NCI-H1048 (cell line): ENCODE results near the gene SMIM1.
"Not testable (repeated sequence)": the region's sequence is repeated elsewhere in the genome, so short reads cannot be mapped to it uniquely, and the experiment has no call there.

Source experiments
- DNase-seq: peaks from one replicate; lab custom pipeline; 2025; lab: John Stamatoyannopoulos, UW

SMIM1 gene, protein sequence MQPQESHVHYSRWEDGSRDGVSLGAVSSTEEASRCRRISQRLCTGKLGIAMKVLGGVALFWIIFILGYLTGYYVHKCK

GRCh38 chr1:3772715-3773571 lies at the start of gene SMIM1:
SMIM1 (plus strand) TSS chr1:3772749; CDS start chr1:3775374, 2,625 bp downstream.
- no peak for DNase-seq

GRCh38 chr1:3722846-3723245 lies 49.7 kb upstream of the SMIM1 start:
- no peak for DNase-seq

DNA sequence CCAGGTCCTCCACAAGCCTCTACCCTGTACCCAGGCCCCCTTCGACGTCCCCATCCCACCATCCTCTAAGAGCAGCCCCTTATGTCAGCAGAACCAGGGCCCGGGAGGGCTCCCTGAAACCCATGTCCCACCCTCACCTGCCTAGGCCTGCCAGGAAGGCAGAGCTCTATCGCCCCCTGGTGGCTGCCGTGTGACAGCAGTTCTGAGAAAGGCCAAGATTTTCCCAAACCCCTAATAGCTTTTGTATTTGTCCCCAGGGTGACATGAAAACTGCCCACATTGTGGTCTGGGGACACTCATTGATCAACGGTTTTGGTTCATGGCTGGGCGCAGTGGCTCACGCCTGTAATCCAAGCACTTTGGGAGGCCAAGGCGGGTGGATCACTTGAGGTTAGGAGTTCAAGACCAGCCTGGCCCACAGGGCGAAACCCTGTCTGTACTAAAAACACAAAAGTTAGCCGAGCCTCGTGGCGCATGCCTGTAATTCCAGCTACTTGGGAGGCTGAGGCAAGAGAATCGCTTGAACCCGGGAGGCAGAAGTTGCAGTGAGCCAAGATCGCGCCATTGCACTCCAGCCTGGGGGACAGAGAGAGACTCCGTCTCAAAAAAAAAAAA lies 48.0 kb upstream of the SMIM1 start:
- DNase-seq, result not testable (repeated sequence)

DNA sequence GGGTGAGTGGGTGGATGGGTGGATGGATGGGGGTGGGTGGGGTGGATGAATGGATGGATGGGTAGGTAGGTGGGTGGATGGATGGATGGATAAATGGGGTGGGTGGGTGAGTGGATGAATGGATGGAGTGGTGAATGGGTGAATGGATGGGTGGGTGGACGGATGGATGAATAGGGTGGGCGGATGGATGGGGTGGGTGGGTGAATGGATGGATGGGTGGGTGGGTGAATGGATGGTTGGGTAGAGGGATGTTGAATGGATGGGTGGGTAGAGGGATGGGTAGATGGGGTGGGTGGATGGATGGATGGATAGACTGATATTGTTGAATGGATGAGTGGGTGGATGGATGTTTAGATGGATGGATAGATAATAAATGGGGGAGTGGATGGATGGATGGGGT lies 47.2 kb upstream of the SMIM1 start:
- no peak for DNase-seq

GRCh38 chr1:3727042-3727824 lies 45.3 kb upstream of the SMIM1 start:
- no peak for DNase-seq

GRCh38 chr1:3727825-3728776 lies 44.4 kb upstream of the SMIM1 start:
- no peak for DNase-seq

- no peak for DNase-seq
Observed at GRCh38 chr1:3729594-3730542, 42.7 kb upstream of the SMIM1 start.

- DNase-seq, result no peak
Observed at GRCh38 chr1:3730543-3731247, 41.9 kb upstream of the SMIM1 start.

DNA sequence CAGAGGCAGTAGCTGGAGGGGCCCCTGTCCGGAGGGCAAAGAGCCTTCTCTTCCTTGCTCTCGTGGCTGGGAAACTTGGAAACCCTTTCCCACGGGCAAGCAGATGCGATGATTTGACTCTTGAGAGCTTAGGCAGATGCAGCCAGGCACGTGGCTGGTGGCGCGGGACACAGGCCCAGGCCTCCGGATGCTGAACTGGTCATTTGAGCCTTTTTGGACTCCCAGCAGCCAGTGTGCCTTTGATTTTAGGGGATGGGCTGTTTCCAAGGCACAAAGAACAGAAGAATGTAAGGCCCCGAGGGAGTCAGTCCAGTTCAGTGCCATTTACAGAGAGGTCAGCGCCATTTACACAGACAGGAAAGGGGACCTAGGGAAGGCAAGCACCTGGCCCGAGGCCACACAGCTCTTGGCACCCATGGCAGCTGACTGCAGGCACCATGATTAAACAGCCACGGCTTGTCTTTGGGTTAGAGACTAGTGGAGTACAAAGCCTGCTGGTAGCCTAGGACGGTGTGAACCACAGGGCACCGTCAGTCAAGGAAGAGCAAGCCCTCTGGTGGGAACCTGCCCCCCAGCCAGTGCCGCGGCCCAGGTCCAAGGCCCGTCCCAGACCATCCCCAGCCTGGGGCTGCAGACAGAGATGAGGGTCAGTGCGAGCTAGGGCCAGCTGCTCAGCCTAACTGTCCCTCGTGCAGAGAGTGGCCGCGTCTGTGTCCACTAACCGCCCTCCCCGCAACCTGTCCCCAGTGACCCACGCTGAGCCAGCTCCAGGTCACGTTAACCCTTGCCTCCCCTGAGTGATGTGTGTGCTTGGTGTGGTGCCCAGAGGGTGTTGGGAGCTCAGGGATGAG lies 40.7 kb upstream of the SMIM1 start:
- no peak for DNase-seq

DNA sequence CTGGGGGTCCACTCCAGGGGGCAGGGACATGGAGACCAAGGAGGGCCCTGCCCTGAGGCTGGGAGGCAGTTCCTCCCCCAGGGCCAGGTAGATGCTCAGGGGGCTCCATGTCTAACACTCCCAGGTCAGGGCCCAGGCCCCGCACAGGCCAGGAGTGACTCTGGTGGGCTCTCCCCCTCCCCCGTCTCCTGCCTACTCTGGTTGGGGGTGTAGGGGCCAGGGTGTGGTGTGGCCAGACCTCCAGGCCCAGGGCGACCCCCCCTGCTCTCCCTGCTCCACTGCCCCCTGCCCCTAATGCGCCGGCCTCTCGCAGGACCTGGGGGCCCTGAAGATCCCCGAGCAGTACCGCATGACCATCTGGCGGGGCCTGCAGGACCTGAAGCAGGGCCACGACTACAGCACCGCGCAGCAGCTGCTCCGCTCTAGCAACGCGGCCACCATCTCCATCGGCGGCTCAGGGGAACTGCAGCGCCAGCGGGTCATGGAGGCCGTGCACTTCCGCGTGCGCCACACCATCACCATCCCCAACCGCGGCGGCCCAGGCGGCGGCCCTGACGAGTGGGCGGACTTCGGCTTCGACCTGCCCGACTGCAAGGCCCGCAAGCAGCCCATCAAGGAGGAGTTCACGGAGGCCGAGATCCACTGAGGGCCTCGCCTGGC lies 40.0 kb upstream of the SMIM1 start:
- no peak for DNase-seq

- DNase-seq, result no peak
Observed at GRCh38 chr1:3733094-3733882, 39.3 kb upstream of the SMIM1 start.

- no peak for DNase-seq
Observed at GRCh38 chr1:3733883-3734589, 38.5 kb upstream of the SMIM1 start.

DNA sequence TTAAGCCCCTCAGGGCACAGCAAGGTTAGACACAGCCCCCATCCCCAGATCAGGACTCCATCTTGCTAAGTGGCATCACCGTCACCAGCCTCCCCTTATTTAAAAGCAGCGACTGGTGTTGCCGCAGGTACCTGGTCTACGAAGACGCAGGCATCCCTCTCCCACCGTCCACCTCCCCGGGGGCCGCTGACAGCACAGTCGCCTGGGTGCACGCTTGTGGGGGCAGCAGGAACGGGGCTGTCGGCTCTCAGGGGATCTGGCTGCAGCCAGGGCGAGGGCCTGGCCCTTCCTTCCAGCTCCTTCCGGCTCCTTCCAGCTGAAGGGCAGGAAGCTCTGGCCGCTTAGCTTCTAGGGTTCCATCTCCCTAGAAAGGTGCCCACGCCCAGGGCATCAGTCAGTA lies 37.9 kb upstream of the SMIM1 start:
- no peak for DNase-seq

- no peak for DNase-seq
Observed at GRCh38 chr1:3735027-3735681, 37.4 kb upstream of the SMIM1 start.

GRCh38 chr1:3735688-3736087 lies 36.9 kb upstream of the SMIM1 start:
- no peak for DNase-seq

DNA sequence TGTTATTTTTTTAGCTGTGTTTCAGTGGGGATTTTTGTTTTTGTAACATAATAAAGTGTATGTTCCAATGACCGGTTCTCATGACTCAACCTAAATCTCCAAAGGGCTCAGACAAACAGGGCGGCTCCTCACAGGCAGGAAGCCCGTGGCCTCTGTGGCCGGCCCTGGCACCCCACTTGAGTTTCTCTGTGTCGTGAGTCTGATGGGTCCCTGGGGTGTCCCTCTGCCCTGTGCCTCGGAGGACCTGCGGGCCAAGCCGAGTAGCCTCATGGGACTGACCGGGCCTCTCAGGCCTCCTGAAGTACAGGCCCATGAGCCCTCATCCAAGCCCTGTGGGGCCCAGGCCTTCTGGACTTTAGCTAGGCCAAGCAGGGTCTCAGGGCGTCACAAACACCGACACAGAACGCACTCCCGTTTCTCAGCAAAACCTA lies 36.4 kb upstream of the SMIM1 start:
- DNase-seq, result no peak
